ENCODE results near the gene MIS18BP1. TPM values are rescaled to one million over a fixed set of nuclear protein-coding genes. Genes with fewer than 3 reads are reported as not detected.
"Not testable (repeated sequence)": the region's sequence is repeated elsewhere in the genome, so short reads cannot be mapped to it uniquely, and the experiment has no call there.

Gene MIS18BP1
- total RNA-seq, 1 donor from 2014 or later: 32.1 TPM

- DNase-seq (ENCODE audit: low read depth in 2 of 2): no peak
These were observed 6.3 kb downstream of the MIS18BP1 start for GRCh38 chr14:45246691-45247090.

GRCh38 chr14:45246151-45246550, 6.9 kb downstream of the MIS18BP1 start:
- DNase-seq (ENCODE audit: low read depth in 2 of 2): no peak

- DNase-seq (ENCODE audit: low read depth in 2 of 2): no peak
These were observed 10.3 kb downstream of the MIS18BP1 start for GRCh38 chr14:45242706-45243105.

- no peak for DNase-seq (ENCODE audit: low read depth in 2 of 2)
These were observed 14.0 kb downstream of the MIS18BP1 start for GRCh38 chr14:45238988-45239387.

GRCh38 chr14:45227566-45227965, 25.4 kb downstream of the MIS18BP1 start:
- no peak for DNase-seq (ENCODE audit: low read depth in 2 of 2)

GRCh38 chr14:45222485-45223262, 30.3 kb downstream of the MIS18BP1 start:
- DNase-seq (ENCODE audit: low read depth in 2 of 2): no peak

- not testable (repeated sequence) for DNase-seq (ENCODE audit: low read depth in 2 of 2)
These were observed 38.7 kb downstream of the MIS18BP1 start for GRCh38 chr14:45214341-45214740.

GRCh38 chr14:45213716-45214115, 39.3 kb downstream of the MIS18BP1 start:
- DNase-seq (ENCODE audit: low read depth in 2 of 2): not testable (repeated sequence)

- DNase-seq (ENCODE audit: low read depth in 2 of 2): no peak
These were observed 40.8 kb downstream of the MIS18BP1 start for GRCh38 chr14:45212231-45212630.

- DNase-seq (ENCODE audit: low read depth in 2 of 2): no peak
These were observed 41.7 kb downstream of the MIS18BP1 start for GRCh38 chr14:45211295-45211694.

- DNase-seq (ENCODE audit: low read depth in 2 of 2): no peak
These were observed 42.8 kb downstream of the MIS18BP1 start for GRCh38 chr14:45210159-45210558.

GRCh38 chr14:45204241-45204640, 48.8 kb downstream of the MIS18BP1 start:
- DNase-seq (ENCODE audit: low read depth in 2 of 2): no peak

GRCh38 chr14:45201905-45202304, 51.1 kb downstream of the MIS18BP1 start:
- peak in 1 of 2 donors; percentile 24 for DNase-seq (ENCODE audit: low read depth in 2 of 2)

GRCh38 chr14:45199230-45199629, 53.8 kb downstream of the MIS18BP1 start:
- no peak for DNase-seq (ENCODE audit: low read depth in 2 of 2)

- no peak for DNase-seq (ENCODE audit: low read depth in 2 of 2)
These were observed 54.5 kb downstream of the MIS18BP1 start for GRCh38 chr14:45198551-45198950.

GRCh38 chr14:45194964-45195363, 58.0 kb downstream of the MIS18BP1 start:
- no peak for DNase-seq (ENCODE audit: low read depth in 2 of 2)

GRCh38 chr14:45185100-45185814, 67.7 kb downstream of the MIS18BP1 start:
- no peak for DNase-seq (ENCODE audit: low read depth in 2 of 2)

GRCh38 chr14:45181806-45182205, 71.2 kb downstream of the MIS18BP1 start:
- no peak for DNase-seq (ENCODE audit: low read depth in 2 of 2)

GRCh38 chr14:45181329-45181728, 71.7 kb downstream of the MIS18BP1 start:
- peak in 1 of 2 donors; percentile 43 for DNase-seq (ENCODE audit: low read depth in 2 of 2)

- DNase-seq (ENCODE audit: low read depth in 2 of 2): no peak
These were observed 75.9 kb downstream of the MIS18BP1 start for GRCh38 chr14:45177076-45177475.

- no peak for DNase-seq (ENCODE audit: low read depth in 2 of 2)
These were observed 83.1 kb downstream of the MIS18BP1 start for GRCh38 chr14:45169906-45170305.

GRCh38 chr14:45156067-45156466, 96.9 kb downstream of the MIS18BP1 start:
- no peak for DNase-seq (ENCODE audit: low read depth in 2 of 2)
